PC-9 (cell line): ENCODE measurements around the gene MAP3K5. TPM values are rescaled to one million over a fixed set of nuclear protein-coding genes. Genes with fewer than 3 reads are reported as not detected.
"Not testable (repeated sequence)": the region's sequence is repeated elsewhere in the genome, so short reads cannot be mapped to it uniquely, and the experiment has no call there.

Experiments used
- BruUV-seq: library from RNA; stranded (reverse); fragments of 400-500 nt; replicated peaks from 2 replicates; lab custom pipeline; 2021; lab: Mats Ljungman, UMichigan
- CTCF ChIA-PET: fragments of 300-600 bp; sonication (Branson Sonifier 250); formaldehyde crosslinking; loops from one replicate; lab custom pipeline; 2022; ENCODE audit warnings: antibody characterized with exemption; lab: Charles Lee
- POLR2A ChIA-PET: fragments of 300-600 bp; sonication (Branson Sonifier 250); formaldehyde crosslinking; loops from one replicate; lab custom pipeline; 2022; ENCODE audit warnings: antibody characterized with exemption; ENCODE audit not compliant: unreplicated experiment; lab: Charles Lee
- DNase-seq, 2 experiments: peaks; one replicate each; pipeline versions ENCODE4 v3.0.0 to v3.0.0-alpha.2; 2015 to 2022; ENCODE audit warnings: mixed read lengths in 1 of 2
- H2AFZ ChIP-seq: fragments of 200-600 bp; sonication (generic); 2 replicates; pipeline ENCODE4 v1.8.1; 2017; ENCODE audit warnings: antibody characterized with exemption
- H3F3A ChIP-seq: fragments of 200-600 bp; sonication (generic); 2 replicates; pipeline ENCODE4 v1.8.1; 2017; ENCODE audit warnings: antibody characterized with exemption, mild to moderate bottlenecking, low read depth; ENCODE audit not compliant: insufficient read depth
- H3K27ac ChIP-seq: fragments of 200-600 bp; sonication (generic); 2 replicates; pipeline ENCODE4 v1.6.1; 2016; ENCODE audit warnings: mixed run types
- H3K27me3 ChIP-seq: fragments of 200-600 bp; sonication (generic); 2 replicates; pipeline ENCODE4 v1.6.1; 2016; ENCODE audit warnings: low read depth, mixed run types; ENCODE audit not compliant: insufficient read depth
- H3K36me3 ChIP-seq: fragments of 200-600 bp; sonication (generic); 2 replicates; pipeline ENCODE4 v1.6.1; 2016; ENCODE audit warnings: low read depth, mixed run types
- H3K4me1 ChIP-seq: fragments of 200-600 bp; sonication (generic); replicated peaks from 2 replicates; pipeline ENCODE4 v1.6.1; 2016; ENCODE audit warnings: mixed run types; ENCODE audit not compliant: insufficient read depth
- H3K4me2 ChIP-seq: fragments of 200-600 bp; sonication (generic); 2 replicates; pipeline ENCODE4 v1.6.1; 2017; ENCODE audit warnings: mixed run types
- H3K4me3 ChIP-seq: fragments of 200-600 bp; sonication (generic); 2 replicates; pipeline ENCODE4 v1.6.1; 2016; ENCODE audit warnings: mixed run types
- H3K79me2 ChIP-seq: fragments of 200-600 bp; sonication (generic); 2 replicates; pipeline ENCODE4 v1.6.1; 2017; ENCODE audit warnings: low read depth, mixed run types
- H3K9me2 ChIP-seq: fragments of 200-600 bp; sonication (generic); 2 replicates; pipeline ENCODE4 v1.8.1; 2017; ENCODE audit warnings: mild to moderate bottlenecking; ENCODE audit not compliant: insufficient read depth
- H3K9me3 ChIP-seq: fragments of 200-600 bp; sonication (generic); 2 replicates; pipeline ENCODE4 v1.8.1; 2016; ENCODE audit warnings: low read depth; ENCODE audit not compliant: insufficient read depth
- H4K20me1 ChIP-seq: fragments of 200-600 bp; sonication (generic); 2 replicates; pipeline ENCODE4 v1.8.1; 2017; ENCODE audit not compliant: insufficient read depth
- CTCF ChIP-seq: fragments of 200-600 bp; sonication (generic); conservative IDR thresholded peaks from 2 replicates; pipeline ENCODE4 v1.6.1; 2017; ENCODE audit warnings: mixed run types, antibody characterized with exemption, mild to moderate bottlenecking, moderate library complexity
- EZH2 ChIP-seq: fragments of 200-600 bp; sonication (generic); IDR thresholded peaks from 2 replicates; pipeline ENCODE4 v1.8.0; 2017; ENCODE audit warnings: antibody characterized with exemption, low read depth
- intact Hi-C: fragments of 100-400 bp; cut with micrococcal nuclease; formaldehyde crosslinking; loops from one replicate; pipeline ENCODE4 v1.10.0; 2022; ENCODE audit not compliant: unreplicated experiment
- total RNA-seq: library from RNA; stranded (reverse); gene quantifications from 2 replicates; pipeline ENCODE4 v1.2.3, GENCODE V29; 2021

Gene MAP3K5
- total RNA-seq, 1 experiment from 2014 or later = 10.9 TPM

GRCh38 chr6:136762022-136762975 lies 30.0 kb downstream of the MAP3K5 start:
- H3K4me1 ChIP-seq = peaks cover 14% of the 10 kb centered on the region; the same call in 1 of the 2 replicates
- no TSS peak for BruUV-seq
- H3K79me2 ChIP-seq = peaks cover 73% of the 10 kb centered on the region
- no peaks in the 10 kb centered on the region for H3K9me2 ChIP-seq
- H3K4me2 ChIP-seq = no peak overlapping the region
- H3K36me3 ChIP-seq = no peaks in the 10 kb centered on the region
- H4K20me1 ChIP-seq = 0 out of 2 replicates have a peak, but pooled peaks cover 5% of the 10 kb centered on the region
- TF ChIP-seq CTCF (no peak), EZH2 (no peak)
- H3K27me3 ChIP-seq = no peaks in the 10 kb centered on the region
- peaks cover 5% of the 10 kb centered on the region; the same call in 1 of the 2 replicates for H3K9me3 ChIP-seq
- DNase-seq = no peak
- POLR2A ChIA-PET = no interaction called here
- H3K27ac ChIP-seq = no peak overlapping the region
- intact Hi-C loops = no loop called here
- no peak overlapping the region for H2AFZ ChIP-seq
- H3F3A ChIP-seq = no peaks in the 10 kb centered on the region
- no peak overlapping the region for H3K4me3 ChIP-seq
- CTCF ChIA-PET = interaction anchor here (0.5 to 0.8 kb wide), 2 partner anchors 30 to 51 kb away, joined by 3 read pairs; partner anchors contain the start of gene MAP3K5

- TF ChIP-seq EZH2 (no peak), CTCF (no peak)
- Histone ChIP-seq H3K4me3 (no peak overlapping the region), H3F3A (no peaks in the 10 kb centered on the region), H4K20me1 (0 out of 2 replicates have a peak, but pooled peaks cover 5% of the 10 kb centered on the region), H2AFZ (no peak overlapping the region), H3K27ac (no peak overlapping the region), H3K9me2 (no peaks in the 10 kb centered on the region), H3K9me3 (peaks cover 5% of the 10 kb centered on the region; the same call in 1 of the 2 replicates), H3K27me3 (no peaks in the 10 kb centered on the region), H3K4me1 (peaks cover 14% of the 10 kb centered on the region; the same call in 1 of the 2 replicates), H3K4me2 (no peak overlapping the region), H3K79me2 (peaks cover 63% of the 10 kb centered on the region), H3K36me3 (no peaks in the 10 kb centered on the region)
- ChIA-PET POLR2A (no interaction called here), CTCF (no interaction called here)
- no peak for DNase-seq
- intact Hi-C loops = no loop called here
- BruUV-seq = no TSS peak
These were observed 30.9 kb downstream of the MAP3K5 start for GRCh38 chr6:136761227-136761922.

DNA sequence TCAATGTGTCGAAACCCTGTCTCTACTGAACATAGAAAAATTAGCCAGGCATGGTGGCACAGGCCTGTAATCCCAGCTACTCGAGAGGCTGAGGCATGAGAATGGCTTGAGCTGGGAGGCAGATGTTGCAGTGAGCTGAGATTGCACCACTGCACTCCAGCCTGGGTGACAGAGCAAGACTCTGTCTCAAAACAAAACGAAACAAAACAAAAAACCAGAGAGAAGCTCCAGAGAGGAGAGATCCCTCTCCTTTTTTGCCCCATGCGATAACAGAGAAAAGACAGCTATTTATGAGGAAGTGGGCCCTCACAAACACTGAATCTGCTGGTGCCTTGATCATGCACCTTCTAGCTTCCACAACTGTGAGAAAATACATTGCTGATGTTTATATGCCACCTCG lies 31.5 kb downstream of the MAP3K5 start:
- Histone ChIP-seq H3K79me2 (peaks cover 59% of the 10 kb centered on the region), H3K4me1 (peaks cover 14% of the 10 kb centered on the region; the same call in 1 of the 2 replicates)
- POLR2A ChIA-PET, DNase-seq, H2AFZ ChIP-seq, H3K9me3 ChIP-seq, H3K27me3 ChIP-seq, H3K4me3 ChIP-seq, BruUV-seq, H3F3A ChIP-seq, H3K4me2 ChIP-seq, H4K20me1 ChIP-seq, H3K36me3 ChIP-seq, intact Hi-C loops, CTCF ChIA-PET, H3K27ac ChIP-seq, H3K9me2 ChIP-seq: not testable (repeated sequence)
